DMS53 treated with DMSO at 0.1 percent for 48 hours (cell line): ENCODE results near the gene DNAJB1.
A peak's percentile ranks its signal among the peaks of the same experiment; 100 is the strongest.
"Not testable (repeated sequence)": the region's sequence is repeated elsewhere in the genome, so short reads cannot be mapped to it uniquely, and the experiment has no call there.

Source experiments
- DNase-seq: peaks from one replicate; lab custom pipeline; 2025; ENCODE audit not compliant: unreplicated experiment; lab: John Stamatoyannopoulos, UW

Gene DNAJB1

GRCh38 chr19:14525729-14526128 is 7.5 kb upstream of the DNAJB1 start:
- no peak for DNase-seq

GRCh38 chr19:14520543-14520942 is 2.3 kb upstream of the DNAJB1 start:
- no peak for DNase-seq

GRCh38 chr19:14519860-14520407 is 1.7 kb upstream of the DNAJB1 start:
- DNase-seq: peak; percentile 34

GRCh38 chr19:14519245-14519859 is 1.2 kb upstream of the DNAJB1 start:
- no peak for DNase-seq

GRCh38 chr19:14517446-14517839 is 754 bp downstream of the DNAJB1 start:
- DNase-seq: no peak

- no peak for DNase-seq
Measured at GRCh38 chr19:14516746-14517438, 1.3 kb downstream of the DNAJB1 start.

- DNase-seq: no peak
Measured at GRCh38 chr19:14516048-14516534, 2.1 kb downstream of the DNAJB1 start.

- no peak for DNase-seq
Measured at GRCh38 chr19:14515501-14516047, 2.6 kb downstream of the DNAJB1 start.

- no peak for DNase-seq
Measured at GRCh38 chr19:14514215-14514863, 3.9 kb downstream of the DNAJB1 start.

GRCh38 chr19:14512406-14512961 is 5.7 kb downstream of the DNAJB1 start:
- DNase-seq: no peak

GRCh38 chr19:14511229-14511593 is 7.0 kb downstream of the DNAJB1 start:
- DNase-seq: no peak

- DNase-seq: no peak
Measured at GRCh38 chr19:14510311-14511228, 7.6 kb downstream of the DNAJB1 start.

GRCh38 chr19:14507704-14508542 is 10.3 kb downstream of the DNAJB1 start:
- peak; percentile 19 for DNase-seq

- DNase-seq: no peak
Measured at GRCh38 chr19:14505488-14506239, 12.5 kb downstream of the DNAJB1 start.

GRCh38 chr19:14504575-14504974 is 13.6 kb downstream of the DNAJB1 start:
- DNase-seq: not testable (repeated sequence)

- DNase-seq: no peak
Measured at GRCh38 chr19:14503285-14503684, 14.9 kb downstream of the DNAJB1 start.

GRCh38 chr19:14502334-14503092 is 15.7 kb downstream of the DNAJB1 start:
- no peak for DNase-seq
